ENCODE results near the gene OGDHL.
"Not testable (repeated sequence)": the region's sequence is repeated elsewhere in the genome, so short reads cannot be mapped to it uniquely, and the experiment has no call there.

Gene OGDHL

GRCh38 chr10:49735161-49735560 lies 27.0 kb downstream of the OGDHL start:
- Histone ChIP-seq H3K36me3 (ENCODE audit: control insufficient read depth, insufficient read depth, low read length) (no peaks in the 10 kb centered on the region), H3K9ac (ENCODE audit: low read length) (no peak overlapping the region), H3K4me1 (ENCODE audit: control insufficient read depth, insufficient read depth, low read length) (no peaks in the 10 kb centered on the region), H3K27me3 (ENCODE audit: control insufficient read depth, insufficient read depth, low read length) (no peaks in the 10 kb centered on the region), H3K4me3 (ENCODE audit: low read length) (no peak overlapping the region), H3K9me3 (ENCODE audit: control insufficient read depth, low read length) (no peaks in the 10 kb centered on the region)

- no peaks in the 10 kb centered on the region for H3K9me3 ChIP-seq (ENCODE audit: control insufficient read depth, low read length)
- no peaks in the 10 kb centered on the region for H3K4me1 ChIP-seq (ENCODE audit: control insufficient read depth, insufficient read depth, low read length)
- H3K27me3 ChIP-seq (ENCODE audit: control insufficient read depth, insufficient read depth, low read length) = no peaks in the 10 kb centered on the region
- H3K36me3 ChIP-seq (ENCODE audit: control insufficient read depth, insufficient read depth, low read length) = no peaks in the 10 kb centered on the region
- H3K4me3 ChIP-seq (ENCODE audit: low read length) = no peak overlapping the region
- no peak overlapping the region for H3K9ac ChIP-seq (ENCODE audit: low read length)
Measured at GRCh38 chr10:49734676-49735075, 27.4 kb downstream of the OGDHL start.

- H3K27me3 ChIP-seq (ENCODE audit: control insufficient read depth, insufficient read depth, low read length) = no peaks in the 10 kb centered on the region
- no peak overlapping the region for H3K9ac ChIP-seq (ENCODE audit: low read length)
- no peak overlapping the region for H3K4me3 ChIP-seq (ENCODE audit: low read length)
- no peaks in the 10 kb centered on the region for H3K4me1 ChIP-seq (ENCODE audit: control insufficient read depth, insufficient read depth, low read length)
- no peaks in the 10 kb centered on the region for H3K9me3 ChIP-seq (ENCODE audit: control insufficient read depth, low read length)
- H3K36me3 ChIP-seq (ENCODE audit: control insufficient read depth, insufficient read depth, low read length) = no peaks in the 10 kb centered on the region
Measured at GRCh38 chr10:49733866-49734265, 28.3 kb downstream of the OGDHL start.

GRCh38 chr10:49726593-49726992 lies 35.5 kb downstream of the OGDHL start:
- no peaks in the 10 kb centered on the region for H3K9me3 ChIP-seq (ENCODE audit: control insufficient read depth, low read length)
- no peaks in the 10 kb centered on the region for H3K4me1 ChIP-seq (ENCODE audit: control insufficient read depth, insufficient read depth, low read length)
- no peak overlapping the region for H3K9ac ChIP-seq (ENCODE audit: low read length)
- H3K36me3 ChIP-seq (ENCODE audit: control insufficient read depth, insufficient read depth, low read length) = no peaks in the 10 kb centered on the region
- H3K4me3 ChIP-seq (ENCODE audit: low read length) = no peak overlapping the region
- H3K27me3 ChIP-seq (ENCODE audit: control insufficient read depth, insufficient read depth, low read length) = no peaks in the 10 kb centered on the region

GRCh38 chr10:49715157-49715556 lies 47.0 kb downstream of the OGDHL start:
- H3K4me3 ChIP-seq (ENCODE audit: low read length); H3K36me3 ChIP-seq (ENCODE audit: control insufficient read depth, insufficient read depth, low read length); H3K4me1 ChIP-seq (ENCODE audit: control insufficient read depth, insufficient read depth, low read length); H3K9ac ChIP-seq (ENCODE audit: low read length); H3K9me3 ChIP-seq (ENCODE audit: control insufficient read depth, low read length); H3K27me3 ChIP-seq (ENCODE audit: control insufficient read depth, insufficient read depth, low read length): not testable (repeated sequence)

GRCh38 chr10:49713266-49713665 lies 48.9 kb downstream of the OGDHL start:
- Histone ChIP-seq H3K27me3 (ENCODE audit: control insufficient read depth, insufficient read depth, low read length) (no peaks in the 10 kb centered on the region), H3K9me3 (ENCODE audit: control insufficient read depth, low read length) (no peaks in the 10 kb centered on the region), H3K36me3 (ENCODE audit: control insufficient read depth, insufficient read depth, low read length) (no peaks in the 10 kb centered on the region), H3K9ac (ENCODE audit: low read length) (no peak overlapping the region), H3K4me1 (ENCODE audit: control insufficient read depth, insufficient read depth, low read length) (no peaks in the 10 kb centered on the region), H3K4me3 (ENCODE audit: low read length) (no peak overlapping the region)

- Histone ChIP-seq H3K9ac (ENCODE audit: low read length) (no peak overlapping the region), H3K9me3 (ENCODE audit: control insufficient read depth, low read length) (no peaks in the 10 kb centered on the region), H3K36me3 (ENCODE audit: control insufficient read depth, insufficient read depth, low read length) (no peaks in the 10 kb centered on the region), H3K27me3 (ENCODE audit: control insufficient read depth, insufficient read depth, low read length) (no peaks in the 10 kb centered on the region), H3K4me3 (ENCODE audit: low read length) (no peak overlapping the region), H3K4me1 (ENCODE audit: control insufficient read depth, insufficient read depth, low read length) (no peaks in the 10 kb centered on the region)
Measured at GRCh38 chr10:49711481-49711880, 50.6 kb downstream of the OGDHL start.

- Histone ChIP-seq H3K9me3 (ENCODE audit: control insufficient read depth, low read length) (no peaks in the 10 kb centered on the region), H3K9ac (ENCODE audit: low read length) (no peak overlapping the region), H3K36me3 (ENCODE audit: control insufficient read depth, insufficient read depth, low read length) (no peaks in the 10 kb centered on the region), H3K4me1 (ENCODE audit: control insufficient read depth, insufficient read depth, low read length) (no peaks in the 10 kb centered on the region), H3K4me3 (ENCODE audit: low read length) (no peak overlapping the region), H3K27me3 (ENCODE audit: control insufficient read depth, insufficient read depth, low read length) (no peaks in the 10 kb centered on the region)
Measured at GRCh38 chr10:49710966-49711365, 51.2 kb downstream of the OGDHL start.

- Histone ChIP-seq H3K4me3 (ENCODE audit: low read length) (no peak overlapping the region), H3K36me3 (ENCODE audit: control insufficient read depth, insufficient read depth, low read length) (no peaks in the 10 kb centered on the region), H3K4me1 (ENCODE audit: control insufficient read depth, insufficient read depth, low read length) (no peaks in the 10 kb centered on the region)
Measured at GRCh38 chr10:49709934-49710333, 52.2 kb downstream of the OGDHL start.

GRCh38 chr10:49707585-49707984 lies 54.5 kb downstream of the OGDHL start:
- Histone ChIP-seq H3K4me1 (ENCODE audit: control insufficient read depth, insufficient read depth, low read length) (no peaks in the 10 kb centered on the region), H3K4me3 (ENCODE audit: low read length) (no peak overlapping the region), H3K9me3 (ENCODE audit: control insufficient read depth, low read length) (no peaks in the 10 kb centered on the region), H3K9ac (ENCODE audit: low read length) (no peak overlapping the region), H3K27me3 (ENCODE audit: control insufficient read depth, insufficient read depth, low read length) (no peaks in the 10 kb centered on the region), H3K36me3 (ENCODE audit: control insufficient read depth, insufficient read depth, low read length) (no peaks in the 10 kb centered on the region)

More at GRCh38 chr10:49709934-49710333, 52.2 kb downstream of the OGDHL start:
- H3K9me3 ChIP-seq (ENCODE audit: control insufficient read depth, low read length) = no peaks in the 10 kb centered on the region
- H3K27me3 ChIP-seq (ENCODE audit: control insufficient read depth, insufficient read depth, low read length) = no peaks in the 10 kb centered on the region
- no peak overlapping the region for H3K9ac ChIP-seq (ENCODE audit: low read length)

GRCh38 chr10:49700997-49701396 lies 61.1 kb downstream of the OGDHL start:
- H3K9me3 ChIP-seq (ENCODE audit: control insufficient read depth, low read length) = no peaks in the 10 kb centered on the region
- no peaks in the 10 kb centered on the region for H3K27me3 ChIP-seq (ENCODE audit: control insufficient read depth, insufficient read depth, low read length)
- H3K36me3 ChIP-seq (ENCODE audit: control insufficient read depth, insufficient read depth, low read length) = no peaks in the 10 kb centered on the region
- H3K4me3 ChIP-seq (ENCODE audit: low read length) = no peak overlapping the region
- no peak overlapping the region for H3K9ac ChIP-seq (ENCODE audit: low read length)
- H3K4me1 ChIP-seq (ENCODE audit: control insufficient read depth, insufficient read depth, low read length) = no peaks in the 10 kb centered on the region

- Histone ChIP-seq H3K27me3 (ENCODE audit: control insufficient read depth, insufficient read depth, low read length) (no peaks in the 10 kb centered on the region), H3K9me3 (ENCODE audit: control insufficient read depth, low read length) (no peaks in the 10 kb centered on the region), H3K9ac (ENCODE audit: low read length) (no peak overlapping the region), H3K36me3 (ENCODE audit: control insufficient read depth, insufficient read depth, low read length) (no peaks in the 10 kb centered on the region), H3K4me3 (ENCODE audit: low read length) (no peak overlapping the region), H3K4me1 (ENCODE audit: control insufficient read depth, insufficient read depth, low read length) (no peaks in the 10 kb centered on the region)
Measured at GRCh38 chr10:49700211-49700610, 61.9 kb downstream of the OGDHL start.

- no peaks in the 10 kb centered on the region for H3K27me3 ChIP-seq (ENCODE audit: control insufficient read depth, insufficient read depth, low read length)
- H3K9me3 ChIP-seq (ENCODE audit: control insufficient read depth, low read length) = no peaks in the 10 kb centered on the region
- no peaks in the 10 kb centered on the region for H3K4me1 ChIP-seq (ENCODE audit: control insufficient read depth, insufficient read depth, low read length)
- no peaks in the 10 kb centered on the region for H3K36me3 ChIP-seq (ENCODE audit: control insufficient read depth, insufficient read depth, low read length)
- H3K4me3 ChIP-seq (ENCODE audit: low read length) = no peak overlapping the region
- H3K9ac ChIP-seq (ENCODE audit: low read length) = no peak overlapping the region
Measured at GRCh38 chr10:49698679-49699078, 63.4 kb downstream of the OGDHL start.
